Suppressor macrophage (primary cell): Measurements from ENCODE around the gene ANKRD26.

ENCODE experiments used
- DNase-seq, 4 experiments: peaks; one replicate each; pipeline ENCODE4 v3.0.0-alpha.2; 2020 to 2022

The ANKRD26 gene

GRCh38 chr10:27019827-27020226, 80.5 kb downstream of the ANKRD26 start:
- DNase-seq: no peak

GRCh38 chr10:26997610-26998009, 102.7 kb downstream of the ANKRD26 start:
- DNase-seq: no peak

- DNase-seq: no peak
Observed at GRCh38 chr10:26994743-26995142, 105.6 kb downstream of the ANKRD26 start.

GRCh38 chr10:26987851-26988250, 112.4 kb downstream of the ANKRD26 start:
- DNase-seq: no peak

GRCh38 chr10:26983156-26983555, 117.1 kb downstream of the ANKRD26 start:
- DNase-seq: no peak

- DNase-seq: no peak
Observed at GRCh38 chr10:26982058-26982457, 118.2 kb downstream of the ANKRD26 start.

GRCh38 chr10:26981232-26981824, 119.0 kb downstream of the ANKRD26 start:
- DNase-seq: no peak

- no peak for DNase-seq
Observed at GRCh38 chr10:26978519-26978918, 121.8 kb downstream of the ANKRD26 start.

GRCh38 chr10:26977635-26978034, 122.7 kb downstream of the ANKRD26 start:
- no peak for DNase-seq

GRCh38 chr10:26970667-26971066, 129.6 kb downstream of the ANKRD26 start:
- no peak for DNase-seq

GRCh38 chr10:26969145-26969926, 131.0 kb downstream of the ANKRD26 start:
- no peak for DNase-seq

- no peak for DNase-seq
Observed at GRCh38 chr10:26962835-26963234, 137.5 kb downstream of the ANKRD26 start.

- DNase-seq: no peak
Observed at GRCh38 chr10:26960308-26960707, 140.0 kb downstream of the ANKRD26 start.

GRCh38 chr10:26959841-26960240, 140.5 kb downstream of the ANKRD26 start:
- no peak for DNase-seq
